ENCODE results near the gene LDLR. TPM values are rescaled to one million over a fixed set of nuclear protein-coding genes. Genes with fewer than 3 reads are reported as not detected.
"Not testable (repeated sequence)": the region's sequence is repeated elsewhere in the genome, so short reads cannot be mapped to it uniquely, and the experiment has no call there.

LDLR gene
- polyA plus RNA-seq, 1 donor: 35.8 TPM

DNA sequence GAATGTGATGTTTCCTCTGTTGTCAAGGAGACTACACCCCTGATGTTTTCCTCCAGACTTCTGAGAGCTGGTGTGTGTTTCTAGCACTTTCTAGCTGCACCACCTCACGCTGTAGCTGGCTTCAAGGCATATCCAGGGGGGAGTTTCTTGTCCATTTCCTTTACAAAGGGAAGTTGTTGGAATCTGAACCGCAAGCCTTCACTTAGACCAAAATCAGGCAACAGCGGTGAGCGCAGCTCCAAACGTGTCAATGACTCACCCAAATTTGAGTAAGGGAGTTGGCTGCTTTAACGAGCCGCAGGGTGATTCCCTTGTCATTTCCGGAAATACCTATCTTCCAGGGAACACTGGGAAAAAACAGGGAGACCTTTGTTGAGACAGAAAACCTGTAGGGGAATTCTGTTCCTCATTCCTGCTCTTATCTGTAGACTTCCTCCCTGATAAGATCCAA, 2.5 kb downstream of the LDLR start:
- peaks cover 11% of the 10 kb centered on the region for H3K36me3 ChIP-seq (ENCODE audit: control insufficient read depth, insufficient read depth, low read length)
- H3K4me3 ChIP-seq (ENCODE audit: low read length): peak overlapping the region; percentile 96
- H3K27me3 ChIP-seq (ENCODE audit: control insufficient read depth, insufficient read depth, low read length): no peaks in the 10 kb centered on the region
- DNase-seq: peak; percentile 63 to 78
- peaks cover 45% of the 10 kb centered on the region for H3K4me1 ChIP-seq (ENCODE audit: control insufficient read depth, insufficient read depth, low read length)
- H3K27ac ChIP-seq (ENCODE audit: low read length): peak overlapping the region; percentile 100
- no CpG with 5 or more reads among the region's 8 CpGs for WGBS (ENCODE audit: insufficient coverage, low lambda C conversion rate)
- H3K9me3 ChIP-seq (ENCODE audit: control insufficient read depth, low read depth, low read length): no peaks in the 10 kb centered on the region

DNA sequence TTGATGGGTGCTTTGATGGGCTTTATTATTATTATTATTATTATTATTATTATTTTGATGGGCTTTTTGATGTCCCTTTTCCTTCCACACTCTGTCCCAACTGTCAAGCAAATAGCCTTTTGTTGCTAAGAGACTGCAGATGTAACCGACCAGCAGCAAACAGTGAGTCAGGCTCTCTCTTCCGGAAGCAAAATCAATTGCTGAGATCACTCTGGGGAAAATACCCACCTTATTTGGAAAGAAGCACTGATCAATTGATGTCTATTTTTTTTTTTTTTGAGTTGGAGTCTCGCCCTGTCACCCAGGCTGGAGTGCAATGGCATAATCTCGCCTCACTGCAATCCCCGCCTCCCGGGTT, 2.9 kb downstream of the LDLR start:
- H3K27me3 ChIP-seq (ENCODE audit: control insufficient read depth, insufficient read depth, low read length): no peaks in the 10 kb centered on the region
- no peaks in the 10 kb centered on the region for H3K9me3 ChIP-seq (ENCODE audit: control insufficient read depth, low read depth, low read length)
- peaks cover 11% of the 10 kb centered on the region for H3K36me3 ChIP-seq (ENCODE audit: control insufficient read depth, insufficient read depth, low read length)
- WGBS (ENCODE audit: insufficient coverage, low lambda C conversion rate): no CpG with 5 or more reads among the region's 6 CpGs
- peak in 1 of 2 donors; percentile 66 for DNase-seq
- peak overlapping the region; percentile 96 for H3K4me3 ChIP-seq (ENCODE audit: low read length)
- peaks cover 45% of the 10 kb centered on the region for H3K4me1 ChIP-seq (ENCODE audit: control insufficient read depth, insufficient read depth, low read length)
- peak overlapping the region; percentile 100 for H3K27ac ChIP-seq (ENCODE audit: low read length)

DNA sequence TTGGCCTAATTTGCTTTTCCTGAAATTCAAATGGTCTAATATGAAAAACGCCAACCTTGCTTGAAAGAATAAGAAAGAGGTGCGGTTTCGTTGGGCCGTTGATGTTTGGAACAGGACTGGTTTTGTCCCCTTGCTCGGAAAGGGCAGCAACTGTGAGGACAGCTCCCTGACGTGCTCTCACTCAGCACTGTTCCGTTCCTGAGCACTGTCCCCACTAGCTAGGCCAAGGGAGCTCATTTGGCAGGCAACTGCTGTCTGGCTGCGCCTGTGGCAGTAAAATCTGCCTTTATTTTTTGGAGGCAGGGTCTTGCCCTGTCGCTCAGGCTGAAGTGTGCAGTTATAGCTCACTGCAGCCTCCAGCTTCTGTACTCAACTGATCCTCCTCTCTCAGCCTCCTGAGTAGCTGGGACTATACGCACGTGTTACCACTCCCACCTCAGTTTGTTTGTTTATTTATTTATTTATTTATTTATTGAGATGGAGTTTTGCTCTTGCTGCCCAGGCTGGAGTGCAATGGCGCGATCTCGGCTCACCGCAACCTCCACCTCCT, 4.5 kb downstream of the LDLR start:
- peaks cover 3% of the 10 kb centered on the region for H3K9me3 ChIP-seq (ENCODE audit: control insufficient read depth, low read depth, low read length)
- peaks cover 41% of the 10 kb centered on the region for H3K4me1 ChIP-seq (ENCODE audit: control insufficient read depth, insufficient read depth, low read length)
- no peak for DNase-seq
- H3K27ac ChIP-seq (ENCODE audit: low read length): peak overlapping the region; percentile 30
- 93% methylated on average over 3 of the region's 15 CpGs for WGBS (ENCODE audit: insufficient coverage, low lambda C conversion rate)
- H3K36me3 ChIP-seq (ENCODE audit: control insufficient read depth, insufficient read depth, low read length): peaks cover 17% of the 10 kb centered on the region
- no peaks in the 10 kb centered on the region for H3K27me3 ChIP-seq (ENCODE audit: control insufficient read depth, insufficient read depth, low read length)
- H3K4me3 ChIP-seq (ENCODE audit: low read length): no peak overlapping the region

DNA sequence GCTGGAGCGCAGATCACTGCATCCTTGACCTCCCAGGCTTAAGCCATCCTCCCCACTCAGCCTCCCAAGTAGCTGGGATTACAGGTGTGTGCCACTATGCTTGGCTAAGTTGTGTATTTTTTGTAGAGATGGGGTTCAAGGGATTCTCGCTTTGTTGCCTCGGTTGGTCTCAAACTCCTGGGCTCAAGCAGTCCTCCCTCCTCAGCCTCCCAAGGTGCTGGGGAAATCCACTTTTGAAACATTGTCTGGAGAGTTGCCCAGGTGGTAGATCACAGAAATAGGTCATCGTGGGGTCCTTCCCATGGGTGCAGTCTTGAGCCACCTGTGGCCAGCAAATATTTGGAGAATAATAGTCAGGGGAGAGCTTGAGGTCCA, 5.2 kb downstream of the LDLR start:
- no peak for DNase-seq
- peaks cover 4% of the 10 kb centered on the region for H3K9me3 ChIP-seq (ENCODE audit: control insufficient read depth, low read depth, low read length)
- no peak overlapping the region for H3K4me3 ChIP-seq (ENCODE audit: low read length)
- H3K27me3 ChIP-seq (ENCODE audit: control insufficient read depth, insufficient read depth, low read length): no peaks in the 10 kb centered on the region
- peaks cover 41% of the 10 kb centered on the region for H3K4me1 ChIP-seq (ENCODE audit: control insufficient read depth, insufficient read depth, low read length)
- H3K36me3 ChIP-seq (ENCODE audit: control insufficient read depth, insufficient read depth, low read length): peaks cover 17% of the 10 kb centered on the region
- no CpG with 5 or more reads among the region's 4 CpGs for WGBS (ENCODE audit: insufficient coverage, low lambda C conversion rate)
- peak overlapping the region; percentile 95 for H3K27ac ChIP-seq (ENCODE audit: low read length)

DNA sequence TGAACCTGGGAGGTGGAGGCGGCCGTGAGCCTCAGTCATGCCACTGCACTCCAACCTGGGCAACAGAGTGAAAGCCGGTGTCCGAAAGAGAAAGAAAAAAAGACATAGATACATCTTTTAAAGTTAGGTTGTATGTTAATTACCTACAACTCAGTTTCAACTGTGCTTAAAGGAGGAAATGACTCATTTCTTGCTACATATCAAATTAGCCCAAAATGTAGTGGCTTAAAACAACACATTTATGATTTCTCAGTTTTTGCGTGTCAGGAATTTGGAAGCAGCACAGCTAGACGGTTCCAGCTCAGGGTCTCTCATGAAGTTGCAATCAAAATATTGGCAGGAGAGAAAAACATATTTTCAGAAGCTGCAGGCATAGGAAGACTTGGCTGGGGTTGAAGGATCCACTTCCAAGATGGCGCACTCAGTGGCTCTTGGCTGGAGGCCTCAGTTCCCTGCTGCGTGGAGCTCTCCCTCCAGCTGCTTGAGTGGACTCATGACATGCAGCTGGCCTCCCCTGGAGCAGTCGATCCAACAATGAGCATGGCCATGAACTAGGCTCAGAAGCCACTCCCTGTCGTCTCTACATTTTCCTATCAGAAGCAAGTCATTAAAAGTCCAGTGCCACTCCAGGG, 7.1 kb downstream of the LDLR start:
- Histone ChIP-seq H3K4me1 (ENCODE audit: control insufficient read depth, insufficient read depth, low read length) (peaks cover 38% of the 10 kb centered on the region), H3K27me3 (ENCODE audit: control insufficient read depth, insufficient read depth, low read length) (no peaks in the 10 kb centered on the region), H3K9me3 (ENCODE audit: control insufficient read depth, low read depth, low read length) (peaks cover 4% of the 10 kb centered on the region), H3K27ac (ENCODE audit: low read length) (peak overlapping the region; percentile 95), H3K4me3 (ENCODE audit: low read length) (no peak overlapping the region), H3K36me3 (ENCODE audit: control insufficient read depth, insufficient read depth, low read length) (peaks cover 27% of the 10 kb centered on the region)
- peak in 1 of 2 donors; percentile 41 for DNase-seq
- no CpG with 5 or more reads among the region's 10 CpGs for WGBS (ENCODE audit: insufficient coverage, low lambda C conversion rate)

DNA sequence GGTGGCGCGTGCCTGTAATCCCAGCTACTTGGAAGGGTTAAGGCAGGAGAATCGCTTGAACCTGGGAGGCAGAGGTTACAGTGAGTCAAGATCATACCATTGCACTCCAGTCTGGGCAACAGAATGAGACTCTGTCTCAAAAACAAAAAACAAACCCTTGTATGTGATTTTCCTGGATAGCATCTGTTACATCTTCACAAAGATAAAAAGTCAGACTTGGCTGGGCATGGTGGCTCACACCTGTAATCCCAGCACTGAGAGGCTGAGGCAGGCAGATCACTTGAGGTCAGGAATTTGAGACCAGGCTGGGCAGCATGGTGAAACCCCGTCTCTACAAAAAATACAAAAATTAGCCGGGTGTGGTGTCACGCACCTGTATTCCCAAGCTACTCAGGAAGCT, 8.1 kb downstream of the LDLR start:
- Histone ChIP-seq H3K36me3 (ENCODE audit: control insufficient read depth, insufficient read depth, low read length) (peaks cover 33% of the 10 kb centered on the region), H3K4me1 (ENCODE audit: control insufficient read depth, insufficient read depth, low read length) (peaks cover 28% of the 10 kb centered on the region)
- not testable (repeated sequence) for H3K27ac ChIP-seq (ENCODE audit: low read length); H3K4me3 ChIP-seq (ENCODE audit: low read length); H3K9me3 ChIP-seq (ENCODE audit: control insufficient read depth, low read depth, low read length); DNase-seq; H3K27me3 ChIP-seq (ENCODE audit: control insufficient read depth, insufficient read depth, low read length)
- no CpG with 5 or more reads among the region's 6 CpGs for WGBS (ENCODE audit: insufficient coverage, low lambda C conversion rate)

DNA sequence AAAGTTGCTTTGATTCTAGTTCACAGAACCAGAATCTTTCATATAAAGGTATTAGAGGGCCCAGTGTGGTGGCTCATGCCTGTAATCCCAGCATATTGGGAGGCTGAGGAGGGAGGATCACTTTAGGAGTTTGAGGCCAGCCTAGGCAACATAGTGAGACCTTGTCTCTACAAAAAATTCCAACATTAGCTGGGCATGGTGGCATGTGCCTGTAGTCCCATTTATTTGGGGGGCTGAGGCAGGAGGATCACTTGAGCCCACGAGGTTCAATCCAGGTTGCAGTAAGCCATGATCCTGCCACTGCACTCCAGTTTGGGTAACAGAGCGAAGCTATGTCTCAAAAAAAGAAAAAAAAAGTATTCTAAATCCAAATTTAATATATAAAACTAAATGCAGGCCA, 9.1 kb downstream of the LDLR start:
- WGBS (ENCODE audit: insufficient coverage, low lambda C conversion rate): no CpG with 5 or more reads among the region's 2 CpGs
- no peak for DNase-seq
- Histone ChIP-seq H3K4me3 (ENCODE audit: low read length) (no peak overlapping the region), H3K27me3 (ENCODE audit: control insufficient read depth, insufficient read depth, low read length) (no peaks in the 10 kb centered on the region), H3K36me3 (ENCODE audit: control insufficient read depth, insufficient read depth, low read length) (peaks cover 42% of the 10 kb centered on the region), H3K4me1 (ENCODE audit: control insufficient read depth, insufficient read depth, low read length) (peaks cover 21% of the 10 kb centered on the region), H3K27ac (ENCODE audit: low read length) (no peak overlapping the region), H3K9me3 (ENCODE audit: control insufficient read depth, low read depth, low read length) (peaks cover 4% of the 10 kb centered on the region)

DNA sequence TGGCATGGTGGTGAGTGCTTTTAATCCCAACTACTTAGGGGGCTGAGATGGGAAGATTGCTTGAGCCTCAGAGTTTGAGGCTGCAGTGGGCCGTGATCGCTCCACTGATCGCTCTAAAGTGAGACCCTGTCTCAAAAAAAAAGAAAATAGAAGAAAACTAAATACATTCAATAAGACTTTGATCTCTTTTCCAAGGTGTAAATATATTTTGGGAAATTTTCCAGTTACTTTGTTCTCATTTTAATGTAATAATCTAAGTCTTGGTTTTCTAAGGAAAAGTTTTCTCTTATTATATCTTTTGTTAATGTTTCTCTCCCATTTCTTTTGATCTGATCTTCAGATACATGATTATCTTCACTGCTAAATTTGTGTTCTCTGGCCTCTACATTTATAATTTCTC, 9.6 kb downstream of the LDLR start:
- WGBS (ENCODE audit: insufficient coverage, low lambda C conversion rate): no CpG with 5 or more reads among the region's 3 CpGs
- DNase-seq: no peak
- Histone ChIP-seq H3K27ac (ENCODE audit: low read length) (no peak overlapping the region), H3K4me3 (ENCODE audit: low read length) (no peak overlapping the region), H3K9me3 (ENCODE audit: control insufficient read depth, low read depth, low read length) (peaks cover 4% of the 10 kb centered on the region), H3K4me1 (ENCODE audit: control insufficient read depth, insufficient read depth, low read length) (peaks cover 17% of the 10 kb centered on the region), H3K27me3 (ENCODE audit: control insufficient read depth, insufficient read depth, low read length) (no peaks in the 10 kb centered on the region), H3K36me3 (ENCODE audit: control insufficient read depth, insufficient read depth, low read length) (peaks cover 42% of the 10 kb centered on the region)

DNA sequence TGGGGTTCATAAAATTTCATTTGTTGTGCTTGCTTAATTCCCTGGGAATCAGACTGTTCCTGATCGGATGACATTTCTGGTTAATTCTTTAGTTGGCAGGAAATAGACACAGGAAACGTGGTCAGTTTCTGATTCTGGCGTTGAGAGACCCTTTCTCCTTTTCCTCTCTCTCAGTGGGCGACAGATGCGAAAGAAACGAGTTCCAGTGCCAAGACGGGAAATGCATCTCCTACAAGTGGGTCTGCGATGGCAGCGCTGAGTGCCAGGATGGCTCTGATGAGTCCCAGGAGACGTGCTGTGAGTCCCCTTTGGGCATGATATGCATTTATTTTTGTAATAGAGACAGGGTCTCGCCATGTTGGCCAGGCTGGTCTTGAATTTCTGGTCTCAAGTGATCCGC, 10.8 kb downstream of the LDLR start:
- H3K4me3 ChIP-seq (ENCODE audit: low read length): no peak overlapping the region
- peaks cover 4% of the 10 kb centered on the region for H3K9me3 ChIP-seq (ENCODE audit: control insufficient read depth, low read depth, low read length)
- no peak overlapping the region for H3K27ac ChIP-seq (ENCODE audit: low read length)
- peaks cover 48% of the 10 kb centered on the region for H3K36me3 ChIP-seq (ENCODE audit: control insufficient read depth, insufficient read depth, low read length)
- no peak for DNase-seq
- peaks cover 9% of the 10 kb centered on the region for H3K4me1 ChIP-seq (ENCODE audit: control insufficient read depth, insufficient read depth, low read length)
- WGBS (ENCODE audit: insufficient coverage, low lambda C conversion rate): no CpG with 5 or more reads among the region's 12 CpGs
- H3K27me3 ChIP-seq (ENCODE audit: control insufficient read depth, insufficient read depth, low read length): no peaks in the 10 kb centered on the region

DNA sequence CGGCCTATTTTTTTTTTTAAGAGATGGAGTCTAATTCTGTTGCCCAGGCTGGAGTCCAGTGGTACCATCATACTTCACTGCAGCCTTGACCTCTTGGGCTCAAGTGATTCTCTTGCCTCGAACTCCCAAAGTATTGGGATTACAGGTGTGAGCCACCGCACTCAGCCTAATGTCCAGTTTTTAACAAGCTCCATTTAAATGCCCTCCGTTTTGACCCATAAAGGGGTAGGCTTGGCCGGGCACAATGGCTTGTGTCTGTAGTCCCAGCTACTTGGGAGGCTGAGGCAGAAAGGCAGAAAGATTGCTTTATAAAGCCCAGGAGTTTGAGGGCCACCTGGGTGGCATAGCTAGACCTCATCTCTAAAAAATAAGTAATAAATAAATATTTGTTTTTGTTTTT, 11.8 kb downstream of the LDLR start:
- WGBS (ENCODE audit: insufficient coverage, low lambda C conversion rate): no CpG with 5 or more reads among the region's 5 CpGs
- no peak for DNase-seq
- no peaks in the 10 kb centered on the region for H3K27me3 ChIP-seq (ENCODE audit: control insufficient read depth, insufficient read depth, low read length)
- no peak overlapping the region for H3K27ac ChIP-seq (ENCODE audit: low read length)
- H3K36me3 ChIP-seq (ENCODE audit: control insufficient read depth, insufficient read depth, low read length): peaks cover 54% of the 10 kb centered on the region
- H3K4me1 ChIP-seq (ENCODE audit: control insufficient read depth, insufficient read depth, low read length): peaks cover under 1% of the 10 kb centered on the region
- H3K9me3 ChIP-seq (ENCODE audit: control insufficient read depth, low read depth, low read length): peaks cover 4% of the 10 kb centered on the region
- no peak overlapping the region for H3K4me3 ChIP-seq (ENCODE audit: low read length)

DNA sequence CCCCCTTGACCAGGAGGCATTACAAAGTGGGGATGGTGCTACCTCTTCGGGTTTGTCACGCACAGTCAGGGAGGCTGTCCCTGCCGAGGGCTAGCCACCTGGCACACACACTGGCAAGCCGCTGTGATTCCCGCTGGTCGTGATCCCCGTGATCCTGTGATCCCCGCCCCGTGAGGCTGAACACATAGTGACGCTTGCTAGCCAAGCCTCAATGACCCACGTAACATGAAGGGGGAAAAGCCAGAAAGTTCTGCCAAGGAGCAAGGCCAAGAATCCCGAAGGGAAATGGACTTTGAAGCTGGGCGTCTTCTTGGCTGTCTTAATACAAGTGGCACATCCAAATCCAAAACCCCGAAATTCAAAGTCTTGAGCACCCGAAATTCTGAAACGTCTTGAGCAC, 13.7 kb downstream of the LDLR start:
- peaks cover 66% of the 10 kb centered on the region for H3K36me3 ChIP-seq (ENCODE audit: control insufficient read depth, insufficient read depth, low read length)
- WGBS (ENCODE audit: insufficient coverage, low lambda C conversion rate): no CpG with 5 or more reads among the region's 16 CpGs
- no peak for DNase-seq

More for the DNA sequence above, 13.7 kb downstream of the LDLR start:
- H3K4me1 ChIP-seq (ENCODE audit: control insufficient read depth, insufficient read depth, low read length): no peaks in the 10 kb centered on the region
- H3K4me3 ChIP-seq (ENCODE audit: low read length): no peak overlapping the region
- no peaks in the 10 kb centered on the region for H3K27me3 ChIP-seq (ENCODE audit: control insufficient read depth, insufficient read depth, low read length)
- H3K9me3 ChIP-seq (ENCODE audit: control insufficient read depth, low read depth, low read length): peaks cover 4% of the 10 kb centered on the region
- no peak overlapping the region for H3K27ac ChIP-seq (ENCODE audit: low read length)

All from large intestine (tissue), 3 donors.